K562 (cell line): Measurements from ENCODE around the gene FAM53A. TPM values are rescaled to one million over a fixed set of nuclear protein-coding genes. Genes with fewer than 3 reads are reported as not detected.

Experiments
- ATAC-seq: fragments of 200-7000 bp; cut with Tn5 transposase; 3 replicates; pipeline ENCODE4 v1.9.1; 2020; ENCODE audit warnings: moderate library complexity
- BruUV-seq: library from RNA; stranded (reverse); fragments of 400-500 nt; replicated peaks from 2 replicates; lab custom pipeline; 2021; lab: Mats Ljungman, UMichigan
- CTCF ChIA-PET: fragments of 300-600 bp; formaldehyde crosslinking; extraction: SDS; loops from one replicate; lab custom pipeline; 2021; ENCODE audit warnings: low intra/inter-chr PET ratio; lab: Yijun Ruan, JAX
- POLR2A ChIA-PET: fragments of 300-600, 350-650 bp; sonication (Branson Sonifier 250); formaldehyde crosslinking; extraction: SDS; loops from one replicate; lab custom pipeline; 2021; ENCODE audit warnings: antibody characterized with exemption, inconsistent platforms; lab: Yijun Ruan, JAX
- DNase-seq, 4 experiments: peaks; one replicate each; pipeline versions ENCODE4 v3.0.0 to v3.0.0-alpha.2; 2011 to 2018; ENCODE audit warnings: low spot score in 3 of 4, mixed read lengths in 3 of 4; ENCODE audit errors: extremely low read depth in 1 of 4
- FAIRE-seq: peaks from 2 replicates; lab custom pipeline; 2011; peaks lifted over from hg19 to GRCh38; lab: Jason Lieb, UNC
- H2AFZ ChIP-seq: 2 replicates; pipeline ENCODE4 v1.6.0; 2011; ENCODE audit warnings: low read depth, low read length, control low read depth, inconsistent platforms
- H3K27ac ChIP-seq: fragments of 200-600 bp; 3 replicates; pipeline ENCODE4 v1.8.0; 2011; ENCODE audit warnings: low read depth, mild to moderate bottlenecking, control low read depth, inconsistent platforms, low read length, moderate library complexity, mixed read lengths; ENCODE audit errors: extremely low read depth
- H3K27me3 ChIP-seq, 2 experiments: fragments of 300-600 bp in 1 of 2; 2 replicates in 1 of 2; 3 replicates in 1 of 2; pipeline versions ENCODE4 v1.6.0 to v1.8.0; 2011; ENCODE audit warnings: inconsistent platforms in 2 of 2, low read length in 2 of 2, mild to moderate bottlenecking in 1 of 2, mixed read lengths in 1 of 2, moderate library complexity in 1 of 2; ENCODE audit not compliant: control insufficient read depth in 2 of 2, insufficient read depth in 2 of 2
- H3K36me3 ChIP-seq: fragments of 300-600 bp; 3 replicates; pipeline ENCODE4 v1.8.0; 2011; ENCODE audit warnings: mild to moderate bottlenecking, low read length, inconsistent platforms; ENCODE audit not compliant: control insufficient read depth, insufficient read depth
- H3K4me1 ChIP-seq, 2 experiments: fragments of 200-600 bp in 1 of 2; replicated peaks in 1 of 2; 2 replicates in 1 of 2; 3 replicates in 1 of 2; pipeline versions ENCODE4 v1.5.1 to v1.8.0; 2011; ENCODE audit warnings: inconsistent platforms in 2 of 2, low read length in 2 of 2, mild to moderate bottlenecking in 1 of 2, mixed read lengths in 1 of 2, moderate library complexity in 1 of 2; ENCODE audit not compliant: control insufficient read depth in 2 of 2, insufficient read depth in 2 of 2
- H3K4me2 ChIP-seq: 2 replicates; pipeline ENCODE4 v1.6.1; 2011; ENCODE audit warnings: low read length, control low read depth, inconsistent platforms, mixed read lengths; ENCODE audit not compliant: insufficient read depth
- H3K4me3 ChIP-seq: fragments of 200-600 bp; sonication (generic), shearing (Covaris generic); 2 replicates; pipeline ENCODE4 v1.5.1; 2016; ENCODE audit warnings: control low read depth, inconsistent platforms
- H3K79me2 ChIP-seq: fragments of 200-600 bp; 3 replicates; pipeline ENCODE4 v1.8.0; 2011; ENCODE audit warnings: low read length, inconsistent platforms; ENCODE audit not compliant: control insufficient read depth, insufficient read depth
- H3K9ac ChIP-seq, 2 experiments: 2 replicates each; pipeline versions ENCODE4 v1.6.0 to v1.6.1; 2011; ENCODE audit warnings: low read depth in 2 of 2, low read length in 2 of 2, control low read depth in 1 of 2, inconsistent platforms in 1 of 2, mild to moderate bottlenecking in 1 of 2, mixed read lengths in 1 of 2; ENCODE audit not compliant: insufficient read depth in 1 of 2
- H3K9me1 ChIP-seq: one replicate; pipeline ENCODE4 v1.6.0; 2011; ENCODE audit warnings: inconsistent platforms, mild to moderate bottlenecking, low read length, moderate library complexity; ENCODE audit not compliant: control insufficient read depth, insufficient read depth
- H3K9me3 ChIP-seq: replicated peaks from 2 replicates; pipeline ENCODE4 v1.5.1; 2011; ENCODE audit warnings: low read depth, low read length, inconsistent platforms; ENCODE audit not compliant: control insufficient read depth, insufficient read depth
- H4K20me1 ChIP-seq: replicated peaks from 2 replicates; pipeline ENCODE4 v1.6.1; 2011; ENCODE audit warnings: low read length, inconsistent platforms, mixed read lengths; ENCODE audit not compliant: control insufficient read depth, insufficient read depth
- ARNT ChIP-seq, 2 experiments: fragments of 450-650 bp; IDR thresholded peaks; 2 replicates each; pipeline ENCODE4 v1.6.1; 2016; ENCODE audit warnings: mild to moderate bottlenecking in 1 of 2
- DMBX1 ChIP-seq: fragments of 250-450 bp; sonication (Bioruptor Pico); IDR thresholded peaks from 2 replicates; pipeline ENCODE4 v1.8.0; 2022; ENCODE audit warnings: inconsistent platforms, mild to moderate bottlenecking, moderate library complexity, borderline replicate concordance
- HMGN3 ChIP-seq: IDR thresholded peaks from 2 replicates; pipeline ENCODE4 v1.6.1; 2011; ENCODE audit warnings: borderline replicate concordance, low read depth, mild to moderate bottlenecking, mixed read lengths, low read length; ENCODE audit not compliant: insufficient read length; ENCODE audit errors: extremely low read depth
- JUND ChIP-seq, 2 experiments: IDR thresholded peaks; 2 replicates in 1 of 2; 3 replicates in 1 of 2; pipeline ENCODE4 v1.6.1; 2011; ENCODE audit warnings: borderline replicate concordance in 2 of 2, low read depth in 2 of 2, low read length in 2 of 2, improper control_type of control experiment in 1 of 2, missing biosample characterization in 1 of 2, missing genetic modification characterization in 1 of 2, missing genetic modification reagents in 1 of 2
- POLR3A ChIP-seq: IDR thresholded peaks from 2 replicates; pipeline ENCODE4 v1.6.1; 2011; ENCODE audit warnings: borderline replicate concordance, mild to moderate bottlenecking, moderate library complexity; ENCODE audit not compliant: insufficient read length, insufficient read depth; ENCODE audit errors: extremely low read depth
- RBM34 ChIP-seq: fragments of 200-400 bp; formaldehyde crosslinking; IDR thresholded peaks from 2 replicates; pipeline ENCODE4 v1.6.1; 2018; ENCODE audit warnings: low read length, borderline replicate concordance; ENCODE audit not compliant: insufficient read depth
- RUNX1 ChIP-seq: sonication (generic); IDR thresholded peaks from 2 replicates; pipeline ENCODE4 v1.6.1; 2016; ENCODE audit warnings: antibody characterized with exemption, low read depth
- WGBS: fragments of 100-300 bp; shearing (Covaris generic); methylation state at CpG from one replicate; pipeline ENCODE4 v1.1.6; 2016; ENCODE audit warnings: low coverage, mixed read lengths; ENCODE audit not compliant: insufficient coverage; ENCODE audit errors: missing lambda C conversion rate; 5-methylcytosine and 5-hydroxymethylcytosine counted together
- in situ Hi-C: fragments of 300-500 bp; cut with MboI; formaldehyde crosslinking; loops from 4 replicates; pipeline ENCODE4 v1.15.0; 2018; ENCODE audit warnings: inconsistent platforms, mixed read lengths
- intact Hi-C: fragments of 100-400 bp; cut with micrococcal nuclease; formaldehyde crosslinking; loops from 2 replicates; pipeline ENCODE4 v1.14.2; 2022
- polyA plus RNA-seq, 8 experiments: library from polyadenylated mRNA; depleted of rRNA in 4 of 8; stranded (reverse) in 5 of 8; unstranded in 3 of 8; fragments of >200 nt; fragmentation: Nextera tagmentation in 2 of 8; fragmentation: Illumina TruSeq in 1 of 8; extraction: Ambion mirVana in 2 of 8; extraction: Trizol in 1 of 8; gene quantifications; 2 replicates each; pipeline versions ENCODE4 v1.2.1 to v1.2.3, GENCODE V29; 2011 to 2014; ENCODE audit warnings: inconsistent platforms in 1 of 8, missing spikeins in 1 of 8
- total RNA-seq, 7 experiments: library from RNA; depleted of rRNA in 6 of 7; stranded (reverse); fragments of >200 nt in 6 of 7; fragmentation: Illumina TruSeq in 2 of 7; extraction: Trizol in 2 of 7; gene quantifications; 2 replicates each; pipeline versions ENCODE4 v1.2.1 to v1.2.3, GENCODE V29; 2011 to 2021; ENCODE audit warnings: low replicate concordance in 1 of 7
- TF ChIP-seq, protein P1 (sequence below): fragments of 450-650 bp; IDR thresholded peaks from 2 replicates; pipeline ENCODE4 v1.6.1; 2017; ENCODE audit warnings: mild to moderate bottlenecking, moderate library complexity
- TF ChIP-seq, protein P2 (sequence below): fragments of 450-650 bp; formaldehyde crosslinking; IDR thresholded peaks from 2 replicates; pipeline ENCODE4 v1.4.0; 2022; ENCODE audit warnings: mild to moderate bottlenecking, moderate library complexity
- TF ChIP-seq, protein P3 (sequence below): IDR thresholded peaks from 3 replicates; pipeline ENCODE4 v1.6.1; 2011; ENCODE audit warnings: borderline replicate concordance, mild to moderate bottlenecking; ENCODE audit not compliant: insufficient read length, insufficient read depth

FAM53A gene
- total and polyA plus RNA-seq, 9 of the 15 experiments (the other 6 are each of a cell fraction or from before 2014, with no cell fraction given): 0.53 to 2.7 (median 1.4) TPM; not detected in 2

DNA sequence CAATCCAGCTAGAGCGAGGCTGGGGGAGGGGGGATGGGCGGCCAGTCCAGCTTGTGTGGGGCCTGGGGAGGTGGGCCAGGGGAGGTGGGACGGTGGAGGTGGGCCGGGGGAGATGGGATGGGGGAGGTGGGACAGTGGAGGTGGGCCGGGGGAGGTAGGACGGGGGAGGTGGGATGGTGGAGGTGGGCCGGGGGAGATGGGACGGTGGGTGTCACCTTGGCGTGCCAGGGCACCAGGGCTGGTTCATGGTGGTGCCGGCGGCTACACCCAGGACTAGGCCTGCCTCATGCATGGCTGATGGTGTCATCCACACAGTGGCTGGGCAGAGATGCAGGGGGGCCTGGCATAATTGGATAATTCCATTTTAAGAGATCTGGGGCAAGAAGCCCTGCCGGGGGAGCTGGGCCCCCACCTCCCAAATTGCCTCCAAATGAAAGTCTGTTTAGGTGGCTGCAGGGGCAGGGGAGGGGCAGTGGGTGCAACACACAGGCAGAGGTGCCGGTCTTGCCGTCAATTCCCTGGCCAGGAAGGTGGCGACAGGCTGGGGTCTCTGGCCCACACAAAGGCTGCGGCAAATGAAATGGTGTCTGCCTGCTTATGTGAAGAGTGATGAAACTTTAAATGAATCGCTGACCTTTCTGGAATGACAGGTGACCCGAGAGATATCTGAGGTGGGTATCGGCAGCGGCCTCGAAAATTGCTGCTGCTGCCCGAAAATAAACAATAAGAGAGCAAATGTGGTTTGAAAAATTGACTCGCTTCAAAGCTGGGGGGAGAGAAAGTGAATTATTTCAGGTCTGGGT is 82.1 kb downstream of the FAM53A start (continued):
- TF ChIP-seq, protein P1, sequence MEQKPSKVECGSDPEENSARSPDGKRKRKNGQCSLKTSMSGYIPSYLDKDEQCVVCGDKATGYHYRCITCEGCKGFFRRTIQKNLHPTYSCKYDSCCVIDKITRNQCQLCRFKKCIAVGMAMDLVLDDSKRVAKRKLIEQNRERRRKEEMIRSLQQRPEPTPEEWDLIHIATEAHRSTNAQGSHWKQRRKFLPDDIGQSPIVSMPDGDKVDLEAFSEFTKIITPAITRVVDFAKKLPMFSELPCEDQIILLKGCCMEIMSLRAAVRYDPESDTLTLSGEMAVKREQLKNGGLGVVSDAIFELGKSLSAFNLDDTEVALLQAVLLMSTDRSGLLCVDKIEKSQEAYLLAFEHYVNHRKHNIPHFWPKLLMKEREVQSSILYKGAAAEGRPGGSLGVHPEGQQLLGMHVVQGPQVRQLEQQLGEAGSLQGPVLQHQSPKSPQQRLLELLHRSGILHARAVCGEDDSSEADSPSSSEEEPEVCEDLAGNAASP: no peak

DNA sequence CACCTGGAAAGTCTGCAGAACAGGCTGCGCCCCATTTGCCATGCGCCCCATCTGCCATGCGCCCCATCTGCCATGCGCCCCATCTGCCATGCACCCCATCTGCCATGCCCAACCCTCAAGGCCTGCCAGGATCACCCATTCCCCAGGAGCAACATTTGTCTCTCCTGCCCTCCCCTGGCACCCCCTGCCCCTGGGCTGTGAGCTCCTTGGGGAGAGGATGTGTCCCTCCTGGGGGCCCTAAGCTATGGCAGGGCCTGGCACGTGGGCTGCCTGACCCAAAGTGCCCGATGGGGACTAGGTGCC is 82.6 kb downstream of the FAM53A start:
- FAIRE-seq: no peak
- intact Hi-C loops (no loop called here), in situ Hi-C loops (no loop called here)
- Histone ChIP-seq H3K36me3 (no peaks in the 10 kb centered on the region), H3K4me1 (peaks cover 0 to 80% of the 10 kb centered on the region in 2 experiments; a peak in 2 of 5 replicates), H2AFZ (no peak overlapping the region), H4K20me1 (peaks cover 7% of the 10 kb centered on the region; the same call in 1 of the 2 replicates)
- POLR2A ChIA-PET: no interaction called here
- ATAC-seq: no peak
- WGBS: no CpG with 5 or more reads among the region's 6 CpGs
- TF ChIP-seq DMBX1 (CRISPR knock-in tag) (no peak), POLR3A (no peak), RBM34 (no peak), HMGN3 (no peak), JUND (IDR thresholded peaks at IDR 0.05; ENCODE audit: borderline replicate concordance, low read depth, low read length) (no peak), JUND (tag; IDR thresholded peaks at IDR 0.05; ENCODE audit: borderline replicate concordance, low read depth, low read length) (no peak), ARNT (IDR thresholded peaks at IDR 0.05) (no peak), RUNX1 (no peak)
- TF ChIP-seq, protein P2, sequence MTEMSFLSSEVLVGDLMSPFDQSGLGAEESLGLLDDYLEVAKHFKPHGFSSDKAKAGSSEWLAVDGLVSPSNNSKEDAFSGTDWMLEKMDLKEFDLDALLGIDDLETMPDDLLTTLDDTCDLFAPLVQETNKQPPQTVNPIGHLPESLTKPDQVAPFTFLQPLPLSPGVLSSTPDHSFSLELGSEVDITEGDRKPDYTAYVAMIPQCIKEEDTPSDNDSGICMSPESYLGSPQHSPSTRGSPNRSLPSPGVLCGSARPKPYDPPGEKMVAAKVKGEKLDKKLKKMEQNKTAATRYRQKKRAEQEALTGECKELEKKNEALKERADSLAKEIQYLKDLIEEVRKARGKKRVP: no peak
- TF ChIP-seq, protein P3, sequence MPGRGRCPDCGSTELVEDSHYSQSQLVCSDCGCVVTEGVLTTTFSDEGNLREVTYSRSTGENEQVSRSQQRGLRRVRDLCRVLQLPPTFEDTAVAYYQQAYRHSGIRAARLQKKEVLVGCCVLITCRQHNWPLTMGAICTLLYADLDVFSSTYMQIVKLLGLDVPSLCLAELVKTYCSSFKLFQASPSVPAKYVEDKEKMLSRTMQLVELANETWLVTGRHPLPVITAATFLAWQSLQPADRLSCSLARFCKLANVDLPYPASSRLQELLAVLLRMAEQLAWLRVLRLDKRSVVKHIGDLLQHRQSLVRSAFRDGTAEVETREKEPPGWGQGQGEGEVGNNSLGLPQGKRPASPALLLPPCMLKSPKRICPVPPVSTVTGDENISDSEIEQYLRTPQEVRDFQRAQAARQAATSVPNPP: no peak
- TF ChIP-seq, all 486 proteins: peak for 0
- CTCF ChIA-PET: no interaction called here
- no peak overlapping the region for H3K4me2 ChIP-seq
- H3K9ac ChIP-seq: no peak overlapping the region
- H3K4me3 ChIP-seq: no peak overlapping the region
- no peaks in the 10 kb centered on the region for H3K79me2 ChIP-seq
- no peak overlapping the region for H3K27ac ChIP-seq
- no peaks in the 10 kb centered on the region for H3K9me3 ChIP-seq
- BruUV-seq: no TSS peak
- peaks cover 47 to 81% of the 10 kb centered on the region in 2 experiments for H3K27me3 ChIP-seq
- no peak for DNase-seq
- no peaks in the 10 kb centered on the region for H3K9me1 ChIP-seq
